K562 (cell line): Measurements from ENCODE around the gene TARP.

Source experiments
- ATAC-seq: fragments of 200-7000 bp; cut with Tn5 transposase; 3 replicates; pipeline ENCODE4 v1.9.1; 2020; ENCODE audit warnings: moderate library complexity
- BruUV-seq: library from RNA; stranded (reverse); fragments of 400-500 nt; replicated peaks from 2 replicates; lab custom pipeline; 2021; lab: Mats Ljungman, UMichigan
- CTCF ChIA-PET: fragments of 300-600 bp; formaldehyde crosslinking; extraction: SDS; loops from one replicate; lab custom pipeline; 2021; ENCODE audit warnings: low intra/inter-chr PET ratio; lab: Yijun Ruan, JAX
- POLR2A ChIA-PET: fragments of 300-600, 350-650 bp; sonication (Branson Sonifier 250); formaldehyde crosslinking; extraction: SDS; loops from one replicate; lab custom pipeline; 2021; ENCODE audit warnings: antibody characterized with exemption, inconsistent platforms; lab: Yijun Ruan, JAX
- DNase-seq, 4 experiments: peaks; one replicate each; pipeline versions ENCODE4 v3.0.0 to v3.0.0-alpha.2; 2011 to 2018; ENCODE audit warnings: low spot score in 3 of 4, mixed read lengths in 3 of 4; ENCODE audit errors: extremely low read depth in 1 of 4
- FAIRE-seq: peaks from 2 replicates; lab custom pipeline; 2011; peaks lifted over from hg19 to GRCh38; lab: Jason Lieb, UNC
- H2AFZ ChIP-seq: 2 replicates; pipeline ENCODE4 v1.6.0; 2011; ENCODE audit warnings: low read depth, low read length, control low read depth, inconsistent platforms
- H3K27ac ChIP-seq: fragments of 200-600 bp; 3 replicates; pipeline ENCODE4 v1.8.0; 2011; ENCODE audit warnings: low read depth, mild to moderate bottlenecking, control low read depth, inconsistent platforms, low read length, moderate library complexity, mixed read lengths; ENCODE audit errors: extremely low read depth
- H3K27me3 ChIP-seq, 2 experiments: fragments of 300-600 bp in 1 of 2; 2 replicates in 1 of 2; 3 replicates in 1 of 2; pipeline versions ENCODE4 v1.6.0 to v1.8.0; 2011; ENCODE audit warnings: inconsistent platforms in 2 of 2, low read length in 2 of 2, mild to moderate bottlenecking in 1 of 2, mixed read lengths in 1 of 2, moderate library complexity in 1 of 2; ENCODE audit not compliant: control insufficient read depth in 2 of 2, insufficient read depth in 2 of 2
- H3K36me3 ChIP-seq: fragments of 300-600 bp; 3 replicates; pipeline ENCODE4 v1.8.0; 2011; ENCODE audit warnings: mild to moderate bottlenecking, low read length, inconsistent platforms; ENCODE audit not compliant: control insufficient read depth, insufficient read depth
- H3K4me1 ChIP-seq, 2 experiments: fragments of 200-600 bp in 1 of 2; replicated peaks in 1 of 2; 2 replicates in 1 of 2; 3 replicates in 1 of 2; pipeline versions ENCODE4 v1.5.1 to v1.8.0; 2011; ENCODE audit warnings: inconsistent platforms in 2 of 2, low read length in 2 of 2, mild to moderate bottlenecking in 1 of 2, mixed read lengths in 1 of 2, moderate library complexity in 1 of 2; ENCODE audit not compliant: control insufficient read depth in 2 of 2, insufficient read depth in 2 of 2
- H3K4me2 ChIP-seq: 2 replicates; pipeline ENCODE4 v1.6.1; 2011; ENCODE audit warnings: low read length, control low read depth, inconsistent platforms, mixed read lengths; ENCODE audit not compliant: insufficient read depth
- H3K4me3 ChIP-seq: fragments of 200-600 bp; sonication (generic), shearing (Covaris generic); 2 replicates; pipeline ENCODE4 v1.5.1; 2016; ENCODE audit warnings: control low read depth, inconsistent platforms
- H3K79me2 ChIP-seq: fragments of 200-600 bp; 3 replicates; pipeline ENCODE4 v1.8.0; 2011; ENCODE audit warnings: low read length, inconsistent platforms; ENCODE audit not compliant: control insufficient read depth, insufficient read depth
- H3K9ac ChIP-seq, 2 experiments: 2 replicates each; pipeline versions ENCODE4 v1.6.0 to v1.6.1; 2011; ENCODE audit warnings: low read depth in 2 of 2, low read length in 2 of 2, control low read depth in 1 of 2, inconsistent platforms in 1 of 2, mild to moderate bottlenecking in 1 of 2, mixed read lengths in 1 of 2; ENCODE audit not compliant: insufficient read depth in 1 of 2
- H3K9me1 ChIP-seq: one replicate; pipeline ENCODE4 v1.6.0; 2011; ENCODE audit warnings: inconsistent platforms, mild to moderate bottlenecking, low read length, moderate library complexity; ENCODE audit not compliant: control insufficient read depth, insufficient read depth
- H3K9me3 ChIP-seq: replicated peaks from 2 replicates; pipeline ENCODE4 v1.5.1; 2011; ENCODE audit warnings: low read depth, low read length, inconsistent platforms; ENCODE audit not compliant: control insufficient read depth, insufficient read depth
- H4K20me1 ChIP-seq: replicated peaks from 2 replicates; pipeline ENCODE4 v1.6.1; 2011; ENCODE audit warnings: low read length, inconsistent platforms, mixed read lengths; ENCODE audit not compliant: control insufficient read depth, insufficient read depth
- ZFX ChIP-seq: sonication (generic); formaldehyde crosslinking; IDR thresholded peaks from 2 replicates; pipeline ENCODE4 v1.8.0; 2022; ENCODE audit warnings: mild to moderate bottlenecking, missing genetic modification reagents, moderate library complexity
- WGBS: fragments of 100-300 bp; shearing (Covaris generic); methylation state at CpG from one replicate; pipeline ENCODE4 v1.1.6; 2016; ENCODE audit warnings: low coverage, mixed read lengths; ENCODE audit not compliant: insufficient coverage; ENCODE audit errors: missing lambda C conversion rate; 5-methylcytosine and 5-hydroxymethylcytosine counted together
- in situ Hi-C: fragments of 300-500 bp; cut with MboI; formaldehyde crosslinking; loops from 4 replicates; pipeline ENCODE4 v1.15.0; 2018; ENCODE audit warnings: inconsistent platforms, mixed read lengths
- intact Hi-C: fragments of 100-400 bp; cut with micrococcal nuclease; formaldehyde crosslinking; loops from 2 replicates; pipeline ENCODE4 v1.14.2; 2022
- TF ChIP-seq, protein P1 (sequence below): IDR thresholded peaks from 2 replicates; pipeline ENCODE4 v1.6.1; 2011; ENCODE audit warnings: borderline replicate concordance, low read depth, mild to moderate bottlenecking, moderate library complexity, low read length; ENCODE audit not compliant: insufficient read depth, poor library complexity, severe bottlenecking
- TF ChIP-seq, protein P2 (sequence below), 2 experiments: fragments of 450-650 bp; IDR thresholded peaks; 2 replicates each; pipeline ENCODE4 v1.6.1; 2016

The TARP gene

DNA sequence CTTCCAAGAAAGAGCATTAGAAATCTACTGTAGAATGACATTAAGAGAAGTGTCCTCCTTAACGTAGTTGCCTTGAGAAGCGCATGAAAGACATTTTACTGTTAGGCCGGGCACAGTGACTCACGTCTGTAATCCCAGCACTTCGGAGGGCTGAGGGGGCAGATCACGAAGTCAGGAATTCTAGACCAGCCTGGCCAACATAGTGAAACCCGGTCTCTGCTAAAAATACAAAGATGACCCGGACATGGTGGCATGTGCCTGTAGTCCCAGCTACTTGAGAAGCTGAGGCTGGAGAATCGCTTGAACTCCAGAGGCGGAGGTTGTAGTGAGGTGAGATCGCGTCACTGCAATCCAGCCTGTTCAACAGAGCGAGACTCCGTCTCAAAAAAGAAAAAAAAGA is 28.9 kb downstream of the TARP start:
- Histone ChIP-seq H3K4me2 (no peak overlapping the region), H3K4me1 (no peaks in the 10 kb centered on the region), H3K4me3 (no peak overlapping the region), H4K20me1 (no peaks in the 10 kb centered on the region), H3K79me2 (no peaks in the 10 kb centered on the region), H3K9me3 (no peaks in the 10 kb centered on the region), H3K9me1 (no peaks in the 10 kb centered on the region), H3K9ac (no peak overlapping the region; a peak in 1 of 4 replicates), H2AFZ (no peak overlapping the region), H3K36me3 (no peaks in the 10 kb centered on the region), H3K27ac (no peak overlapping the region), H3K27me3 (peaks cover 4 to 7% of the 10 kb centered on the region in 2 experiments; a peak in 3 of 5 replicates)
- DNase-seq = no peak
- in situ Hi-C loops (no loop called here), intact Hi-C loops (no loop called here)
- ChIA-PET CTCF (no interaction called here), POLR2A (no interaction called here)
- no peak for FAIRE-seq
- 10% methylated on average over 12 of the region's 14 CpGs for WGBS
- ATAC-seq = peak; percentile 44; the same call in 2 of the 3 replicates
- BruUV-seq = no TSS peak
- TF ChIP-seq, protein P1, sequence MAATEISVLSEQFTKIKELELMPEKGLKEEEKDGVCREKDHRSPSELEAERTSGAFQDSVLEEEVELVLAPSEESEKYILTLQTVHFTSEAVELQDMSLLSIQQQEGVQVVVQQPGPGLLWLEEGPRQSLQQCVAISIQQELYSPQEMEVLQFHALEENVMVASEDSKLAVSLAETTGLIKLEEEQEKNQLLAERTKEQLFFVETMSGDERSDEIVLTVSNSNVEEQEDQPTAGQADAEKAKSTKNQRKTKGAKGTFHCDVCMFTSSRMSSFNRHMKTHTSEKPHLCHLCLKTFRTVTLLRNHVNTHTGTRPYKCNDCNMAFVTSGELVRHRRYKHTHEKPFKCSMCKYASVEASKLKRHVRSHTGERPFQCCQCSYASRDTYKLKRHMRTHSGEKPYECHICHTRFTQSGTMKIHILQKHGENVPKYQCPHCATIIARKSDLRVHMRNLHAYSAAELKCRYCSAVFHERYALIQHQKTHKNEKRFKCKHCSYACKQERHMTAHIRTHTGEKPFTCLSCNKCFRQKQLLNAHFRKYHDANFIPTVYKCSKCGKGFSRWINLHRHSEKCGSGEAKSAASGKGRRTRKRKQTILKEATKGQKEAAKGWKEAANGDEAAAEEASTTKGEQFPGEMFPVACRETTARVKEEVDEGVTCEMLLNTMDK = no peak
- peak; percentile 39 for TF ChIP-seq ZFX (CRISPR knock-in tag)
- TF ChIP-seq, protein P2, sequence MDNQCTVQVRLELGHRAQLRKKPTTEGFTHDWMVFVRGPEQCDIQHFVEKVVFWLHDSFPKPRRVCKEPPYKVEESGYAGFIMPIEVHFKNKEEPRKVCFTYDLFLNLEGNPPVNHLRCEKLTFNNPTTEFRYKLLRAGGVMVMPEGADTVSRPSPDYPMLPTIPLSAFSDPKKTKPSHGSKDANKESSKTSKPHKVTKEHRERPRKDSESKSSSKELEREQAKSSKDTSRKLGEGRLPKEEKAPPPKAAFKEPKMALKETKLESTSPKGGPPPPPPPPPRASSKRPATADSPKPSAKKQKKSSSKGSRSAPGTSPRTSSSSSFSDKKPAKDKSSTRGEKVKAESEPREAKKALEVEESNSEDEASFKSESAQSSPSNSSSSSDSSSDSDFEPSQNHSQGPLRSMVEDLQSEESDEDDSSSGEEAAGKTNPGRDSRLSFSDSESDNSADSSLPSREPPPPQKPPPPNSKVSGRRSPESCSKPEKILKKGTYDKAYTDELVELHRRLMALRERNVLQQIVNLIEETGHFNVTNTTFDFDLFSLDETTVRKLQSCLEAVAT (IDR thresholded peaks at IDR 0.05) = 0 out of 4 replicates have a peak, but pooled peaks of 1 of the 2 experiments have one; percentile 18
